Left ventricle myocardium inferior (tissue), 1 donor: ENCODE results near the gene TYRP1. TPM values are rescaled to one million over a fixed set of nuclear protein-coding genes. Genes with fewer than 3 reads are reported as not detected.

Experiments
- DNase-seq: peaks from one replicate; pipeline ENCODE4 v3.0.0-alpha.2; 2020
- H3K27ac ChIP-seq: fragments of 200-600 bp; replicated peaks from 2 replicates; pipeline ENCODE4 v1.8.0; 2021
- H3K27me3 ChIP-seq: fragments of 200-600 bp; 2 replicates; pipeline ENCODE4 v1.8.0; 2021; ENCODE audit warnings: low read depth
- H3K36me3 ChIP-seq: fragments of 200-600 bp; 2 replicates; pipeline ENCODE4 v1.8.0; 2021
- H3K4me1 ChIP-seq: fragments of 200-600 bp; 2 replicates; pipeline ENCODE4 v1.8.0; 2021
- H3K4me3 ChIP-seq: fragments of 200-600 bp; 2 replicates; pipeline ENCODE4 v1.8.0; 2021; ENCODE audit warnings: mild to moderate bottlenecking, moderate library complexity
- H3K9me3 ChIP-seq: fragments of 200-600 bp; replicated peaks from 2 replicates; pipeline ENCODE4 v1.8.0; 2021
- CTCF ChIP-seq: fragments of 200-600 bp; IDR thresholded peaks from 2 replicates; pipeline ENCODE4 v1.8.0; 2021; ENCODE audit warnings: antibody characterized with exemption, mild to moderate bottlenecking, borderline replicate concordance
- intact Hi-C: fragments of 100-400 bp; cut with micrococcal nuclease; formaldehyde crosslinking; loops from one replicate; pipeline ENCODE4 v1.11.0; 2022
- total RNA-seq: library from RNA; stranded (reverse); fragmentation: NEBNext Ultra II Directional; extraction: Animal tissue kit (Norgen Biotek cat#: 25700); gene quantifications from one replicate; pipeline ENCODE4 v1.2.1, GENCODE V29; 2021
- donor health status: DM: no; HTN: yes; CAD: no; lungs with severe emphysema.

Gene TYRP1
- total RNA-seq, 1 donor from 2014 or later: 74.1 TPM

GRCh38 chr9:12656803-12657202 lies 36.4 kb upstream of the TYRP1 start:
- peaks cover 9% of the 10 kb centered on the region for H3K27me3 ChIP-seq
- intact Hi-C loops: no loop called here
- no peak for DNase-seq

GRCh38 chr9:12657233-12657632 lies 36.0 kb upstream of the TYRP1 start:
- no peak for TF ChIP-seq CTCF
- H3K27ac ChIP-seq: no peak overlapping the region
- no peaks in the 10 kb centered on the region for H3K4me1 ChIP-seq
- peaks cover 9% of the 10 kb centered on the region for H3K27me3 ChIP-seq
- intact Hi-C loops: no loop called here
- H3K36me3 ChIP-seq: no peaks in the 10 kb centered on the region
- H3K4me3 ChIP-seq: no peak overlapping the region
- DNase-seq: no peak
- H3K9me3 ChIP-seq: no peaks in the 10 kb centered on the region

More at GRCh38 chr9:12656803-12657202, 36.4 kb upstream of the TYRP1 start:
- no peaks in the 10 kb centered on the region for H3K9me3 ChIP-seq
- H3K27ac ChIP-seq: no peak overlapping the region
- no peaks in the 10 kb centered on the region for H3K4me1 ChIP-seq
- TF ChIP-seq CTCF: no peak
- no peaks in the 10 kb centered on the region for H3K36me3 ChIP-seq
- no peak overlapping the region for H3K4me3 ChIP-seq

- Histone ChIP-seq H3K4me3 (no peak overlapping the region), H3K27me3 (peaks cover 9% of the 10 kb centered on the region), H3K27ac (no peak overlapping the region), H3K36me3 (no peaks in the 10 kb centered on the region), H3K9me3 (no peaks in the 10 kb centered on the region), H3K4me1 (no peaks in the 10 kb centered on the region)
- intact Hi-C loops: no loop called here
- no peak for TF ChIP-seq CTCF
- DNase-seq: no peak
Observed at GRCh38 chr9:12657998-12658397, 35.2 kb upstream of the TYRP1 start.

- H3K9me3 ChIP-seq: no peaks in the 10 kb centered on the region
- peaks cover 9% of the 10 kb centered on the region for H3K27me3 ChIP-seq
- H3K36me3 ChIP-seq: no peaks in the 10 kb centered on the region
- TF ChIP-seq CTCF: no peak
- intact Hi-C loops: no loop called here
- H3K4me1 ChIP-seq: no peaks in the 10 kb centered on the region
- no peak for DNase-seq
- no peak overlapping the region for H3K4me3 ChIP-seq
- no peak overlapping the region for H3K27ac ChIP-seq
Observed at GRCh38 chr9:12658531-12659209, 34.5 kb upstream of the TYRP1 start.

GRCh38 chr9:12659220-12659619 lies 34.0 kb upstream of the TYRP1 start:
- peaks cover 9% of the 10 kb centered on the region for H3K27me3 ChIP-seq
- intact Hi-C loops: no loop called here
- no peaks in the 10 kb centered on the region for H3K9me3 ChIP-seq
- no peak for DNase-seq
- no peak overlapping the region for H3K4me3 ChIP-seq
- TF ChIP-seq CTCF: no peak
- no peaks in the 10 kb centered on the region for H3K36me3 ChIP-seq
- no peaks in the 10 kb centered on the region for H3K4me1 ChIP-seq
- H3K27ac ChIP-seq: no peak overlapping the region
